GM18505 (cell line): ENCODE measurements around the gene ASTN2.

ENCODE experiments used
- ATAC-seq: cut with Tn5 transposase; IDR thresholded peaks from one replicate; pipeline ENCODE4 v1.9.1; 2021; ENCODE audit not compliant: unreplicated experiment
- POLR2A ChIP-seq: IDR thresholded peaks from 4 replicates; pipeline ENCODE4 v1.6.1; 2011; ENCODE audit warnings: borderline replicate concordance; ENCODE audit not compliant: insufficient read depth, insufficient read length; ENCODE audit errors: extremely low read depth

ASTN2 gene

GRCh38 chr9:116452227-116452626, 962.6 kb downstream of the ASTN2 start:
- TF ChIP-seq POLR2A, result no peak
- ATAC-seq, result no peak

- no peak for TF ChIP-seq POLR2A
- no peak for ATAC-seq
Measured at GRCh38 chr9:116451500-116452115, 963.2 kb downstream of the ASTN2 start.

GRCh38 chr9:116450378-116451139, 964.3 kb downstream of the ASTN2 start:
- TF ChIP-seq POLR2A, result no peak
- peak; percentile 98 for ATAC-seq

- no peak for ATAC-seq
- TF ChIP-seq POLR2A, result no peak
Measured at GRCh38 chr9:116449949-116450348, 964.9 kb downstream of the ASTN2 start.

DNA sequence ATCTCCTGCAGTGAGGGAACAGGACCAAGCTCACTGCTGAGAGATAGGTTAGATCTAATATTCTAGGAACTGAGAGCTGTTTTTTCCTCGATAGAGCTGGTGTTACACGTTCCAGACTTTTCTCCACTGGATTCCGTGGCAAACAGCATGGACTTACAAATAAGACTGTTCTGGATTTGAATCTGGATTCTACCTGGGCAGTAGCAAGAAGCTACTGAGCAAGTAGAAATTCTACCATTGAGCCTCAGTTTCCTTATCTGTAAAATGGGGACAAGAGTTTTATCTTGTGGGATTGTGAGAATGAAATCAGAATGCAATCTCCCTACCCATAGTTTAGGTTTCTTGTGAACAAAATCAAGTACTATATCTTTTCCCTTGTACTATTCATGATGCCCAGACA, 966.4 kb downstream of the ASTN2 start:
- ATAC-seq, result no peak
- no peak for TF ChIP-seq POLR2A

GRCh38 chr9:116447934-116448333, 966.9 kb downstream of the ASTN2 start:
- ATAC-seq, result no peak
- no peak for TF ChIP-seq POLR2A

DNA sequence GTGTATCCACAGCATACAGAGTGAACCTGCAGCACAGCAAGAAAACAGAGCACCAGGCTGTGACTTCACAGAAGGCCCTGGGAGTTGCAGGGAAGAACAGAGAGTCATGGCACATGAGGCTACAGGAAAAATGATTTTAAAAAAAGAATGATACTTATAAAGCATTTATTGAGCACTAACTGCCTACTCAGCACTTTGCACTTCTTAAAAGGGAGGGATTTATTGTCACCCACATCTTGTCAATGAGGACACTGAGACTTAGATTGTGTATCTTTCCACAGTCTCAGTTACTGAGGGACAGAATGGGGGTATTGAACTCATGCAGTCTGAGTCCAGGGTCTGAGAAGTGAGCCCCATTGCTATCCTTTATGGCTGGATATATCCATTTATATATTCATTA, 972.3 kb downstream of the ASTN2 start:
- TF ChIP-seq POLR2A, result no peak
- ATAC-seq, result no peak

GRCh38 chr9:116437411-116438370, 977.2 kb downstream of the ASTN2 start:
- no peak for TF ChIP-seq POLR2A
- ATAC-seq, result no peak

GRCh38 chr9:116436121-116436520, 978.7 kb downstream of the ASTN2 start:
- ATAC-seq, result no peak
- TF ChIP-seq POLR2A, result no peak

GRCh38 chr9:116435706-116436105, 979.2 kb downstream of the ASTN2 start:
- no peak for TF ChIP-seq POLR2A
- no peak for ATAC-seq

DNA sequence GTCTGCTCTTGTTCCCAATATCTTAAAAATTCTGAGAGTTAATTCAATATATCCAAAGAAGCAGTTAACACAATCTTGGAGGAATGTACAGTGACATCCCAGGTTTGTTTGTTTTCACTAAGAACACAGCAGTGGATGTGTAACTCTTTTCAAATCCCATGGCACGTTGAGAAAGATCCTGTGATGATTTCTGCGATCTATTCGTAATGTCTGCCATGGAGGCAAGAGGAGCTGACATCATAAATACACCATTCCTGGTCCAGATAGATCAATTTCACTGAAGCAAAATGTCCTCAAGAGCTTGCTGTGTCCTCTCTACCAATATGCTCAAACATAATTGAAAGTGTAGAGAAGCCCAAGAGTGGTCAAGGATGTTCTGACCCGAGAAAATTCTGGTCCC, 980.5 kb downstream of the ASTN2 start:
- no peak for TF ChIP-seq POLR2A
- ATAC-seq, result no peak

DNA sequence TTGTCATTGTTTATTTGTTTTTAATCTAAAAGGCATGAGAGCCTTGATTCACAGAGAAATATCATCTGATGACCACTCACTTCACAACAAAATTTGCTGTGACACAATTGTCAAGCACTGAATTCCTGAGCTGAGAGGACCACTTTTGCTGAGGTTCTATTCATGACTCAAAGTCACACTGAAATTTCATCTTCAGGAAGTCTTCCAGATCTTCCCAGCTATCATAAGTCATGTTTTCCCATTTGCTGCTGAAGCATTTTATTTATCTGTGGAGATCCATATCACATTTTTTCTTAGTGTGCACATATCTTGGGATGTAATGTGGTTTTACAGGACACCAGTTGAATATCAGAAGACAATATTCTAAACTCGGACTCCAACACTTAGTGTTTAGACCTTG, 982.8 kb downstream of the ASTN2 start:
- no peak for TF ChIP-seq POLR2A
- ATAC-seq, result no peak

GRCh38 chr9:116430849-116431248, 984.0 kb downstream of the ASTN2 start:
- ATAC-seq, result no peak

GRCh38 chr9:116425244-116425643, 989.6 kb downstream of the ASTN2 start:
- TF ChIP-seq POLR2A, result no peak
- no peak for ATAC-seq

More at GRCh38 chr9:116430849-116431248, 984.0 kb downstream of the ASTN2 start:
- no peak for TF ChIP-seq POLR2A

DNA sequence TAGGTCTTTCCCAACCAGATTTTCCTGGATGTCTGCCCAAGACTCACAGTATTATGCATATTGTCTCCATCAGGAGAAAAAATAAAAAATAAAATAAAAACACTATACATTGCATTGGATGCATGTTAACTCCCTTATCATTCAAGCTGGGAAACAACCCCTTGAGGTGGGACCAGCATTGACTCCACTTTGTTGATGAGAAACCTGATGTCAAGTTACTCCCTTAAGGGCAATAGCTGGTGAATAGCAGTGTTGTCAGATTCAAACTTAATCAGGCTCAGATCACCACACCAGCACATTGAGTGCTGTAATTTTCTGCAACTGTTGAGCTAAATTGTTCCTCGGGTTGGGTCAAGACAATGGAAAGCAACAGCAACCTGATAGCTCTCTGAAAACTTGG, 991.7 kb downstream of the ASTN2 start:
- no peak for TF ChIP-seq POLR2A
- ATAC-seq, result no peak
